Hindlimb muscle (tissue), 1 donor: ENCODE results near the gene OR6J1. TPM values are rescaled to one million over a fixed set of nuclear protein-coding genes. Genes with fewer than 3 reads are reported as not detected.
"Not testable (repeated sequence)": the region's sequence is repeated elsewhere in the genome, so short reads cannot be mapped to it uniquely, and the experiment has no call there.

Source experiments
- DNase-seq: peaks from one replicate; pipeline ENCODE4 v3.0.0-alpha.2; 2013
- polyA plus RNA-seq: library from polyadenylated mRNA; unstranded; fragments of 120-200 nt; gene quantifications from one replicate; pipeline ENCODE4 v1.2.1, GENCODE V29; 2013; ENCODE audit not compliant: insufficient read length

OR6J1 gene
- polyA plus RNA-seq, result 0.15 TPM

- DNase-seq, result no peak
Measured at GRCh38 chr14:22644305-22644635, at the start of gene OR6J1. Gene OR6J1 (minus strand): TSS chr14:22644352. CDS start chr14:22634811, 9,541 bp downstream.

DNA sequence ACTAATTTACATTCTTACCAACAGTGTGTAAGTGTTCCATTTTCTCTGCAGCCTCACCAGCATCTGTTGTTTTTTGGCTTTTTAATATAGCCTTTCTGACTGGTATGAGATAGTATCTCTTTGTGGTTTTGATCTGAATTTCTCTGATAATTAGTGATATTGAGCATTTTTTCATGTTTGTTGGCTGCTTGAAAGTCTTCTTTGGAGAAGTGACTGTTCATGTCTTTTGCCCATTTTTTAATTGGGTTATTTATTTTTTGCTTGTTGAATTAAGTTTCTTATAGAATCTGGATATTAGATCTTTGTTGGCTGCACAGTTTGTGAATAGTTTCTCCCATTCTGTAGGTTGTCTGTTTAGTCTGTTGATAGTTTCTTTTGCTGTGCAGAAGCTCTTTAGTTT, 48.0 kb upstream of the OR6J1 start:
- no peak for DNase-seq

DNA sequence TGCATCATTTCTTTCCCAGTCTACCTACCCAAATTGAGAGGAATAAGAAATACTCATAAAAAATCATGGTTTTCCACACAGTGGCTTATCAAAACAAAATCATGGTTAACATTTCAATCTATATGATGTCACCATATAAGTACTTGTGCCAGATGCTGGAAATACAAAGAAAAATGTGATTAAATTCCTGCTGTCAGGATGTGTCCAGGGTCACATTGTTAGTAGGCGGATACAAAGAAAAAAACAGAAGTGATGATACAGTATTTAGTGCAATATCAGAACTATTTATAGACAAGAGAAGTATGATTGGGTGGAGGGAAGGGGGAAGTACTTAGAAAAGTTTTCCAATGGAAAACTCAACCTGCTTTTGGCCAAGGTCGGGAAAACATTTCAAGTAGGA, 47.0 kb upstream of the OR6J1 start:
- no peak for DNase-seq

DNA sequence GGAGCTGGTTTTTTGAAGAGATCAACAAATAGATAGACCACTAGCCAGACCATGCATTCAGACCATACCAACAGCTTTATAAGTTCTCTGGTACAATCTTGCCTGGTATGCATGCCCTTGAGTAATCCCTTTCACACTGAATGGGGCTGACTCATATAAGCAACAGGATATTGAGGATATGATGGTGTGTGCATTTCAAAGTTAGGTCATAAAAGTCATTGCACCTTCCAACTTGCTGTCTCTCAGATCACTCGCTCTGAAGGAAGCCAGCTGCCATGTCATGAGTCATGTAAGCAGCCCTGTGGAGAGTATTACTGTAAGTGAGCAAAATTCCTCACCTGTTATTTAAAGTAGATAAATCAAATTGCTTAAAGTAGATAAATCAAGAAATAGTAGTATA, 45.0 kb upstream of the OR6J1 start:
- DNase-seq, result no peak

DNA sequence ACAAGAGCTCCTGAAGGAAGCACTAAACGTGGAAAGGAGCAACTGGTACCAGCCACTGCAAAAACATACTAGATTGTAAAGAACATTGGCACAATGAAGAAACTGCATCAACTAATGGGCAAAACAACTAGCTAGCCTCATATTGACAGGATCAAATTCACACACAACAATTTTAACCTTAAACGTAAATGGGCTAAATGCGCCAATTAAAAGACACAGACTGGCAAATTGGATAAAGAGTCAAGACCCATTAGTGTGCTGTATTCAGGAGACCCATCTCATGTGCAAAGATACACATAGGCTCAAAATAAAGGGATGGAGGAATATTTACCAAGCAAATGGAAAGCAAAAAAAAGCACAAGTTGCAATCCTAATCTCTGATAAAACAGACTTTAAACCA, 43.8 kb upstream of the OR6J1 start:
- not testable (repeated sequence) for DNase-seq

- DNase-seq, result not testable (repeated sequence)
Measured at GRCh38 chr14:22686176-22686611, 42.0 kb upstream of the OR6J1 start.

- DNase-seq, result no peak
Measured at GRCh38 chr14:22685467-22685866, 41.3 kb upstream of the OR6J1 start.

- not testable (repeated sequence) for DNase-seq
Measured at GRCh38 chr14:22683428-22683827, 39.3 kb upstream of the OR6J1 start.

DNA sequence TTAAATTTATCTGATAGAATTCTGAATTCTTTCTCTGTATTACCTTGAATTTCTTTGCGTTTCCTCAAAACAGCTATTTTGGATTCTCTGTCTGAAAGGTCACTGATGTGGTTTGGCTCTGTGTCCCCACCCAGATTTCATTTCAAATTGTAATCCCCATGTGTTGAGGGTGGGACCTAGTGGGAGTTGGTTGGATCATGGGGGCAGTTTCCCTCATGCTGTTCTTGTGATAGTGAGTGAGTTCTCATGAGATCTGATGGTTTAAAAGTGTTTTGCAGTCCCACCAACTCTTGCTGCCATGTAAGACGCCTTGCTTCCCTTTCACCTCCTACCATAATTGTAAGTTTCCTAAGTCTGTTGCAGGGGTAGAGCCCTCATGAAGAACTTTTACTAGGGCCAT, 34.1 kb upstream of the OR6J1 start:
- DNase-seq, result no peak

GRCh38 chr14:22677551-22677950, 33.4 kb upstream of the OR6J1 start:
- DNase-seq, result not testable (repeated sequence)

GRCh38 chr14:22671622-22672021, 27.5 kb upstream of the OR6J1 start:
- DNase-seq, result no peak

DNA sequence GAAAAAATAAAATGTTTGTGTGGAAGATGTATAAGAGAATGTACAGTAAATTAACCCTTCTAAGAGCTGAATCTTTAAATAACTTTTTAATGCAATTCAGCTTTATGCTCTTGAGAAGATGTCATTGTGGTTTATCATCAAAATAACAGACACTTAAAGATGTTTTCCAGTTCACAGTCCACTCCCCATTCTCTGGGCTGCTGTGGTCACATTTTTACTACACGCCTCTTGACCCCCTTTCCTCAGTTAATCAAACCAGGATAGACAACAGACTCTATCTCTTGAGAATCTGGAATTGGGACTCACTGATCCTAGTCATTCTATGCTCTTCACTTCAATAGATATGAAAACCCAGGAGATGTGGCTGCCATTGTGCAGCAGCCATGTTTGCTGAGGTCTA, 24.7 kb upstream of the OR6J1 start:
- DNase-seq, result no peak

DNA sequence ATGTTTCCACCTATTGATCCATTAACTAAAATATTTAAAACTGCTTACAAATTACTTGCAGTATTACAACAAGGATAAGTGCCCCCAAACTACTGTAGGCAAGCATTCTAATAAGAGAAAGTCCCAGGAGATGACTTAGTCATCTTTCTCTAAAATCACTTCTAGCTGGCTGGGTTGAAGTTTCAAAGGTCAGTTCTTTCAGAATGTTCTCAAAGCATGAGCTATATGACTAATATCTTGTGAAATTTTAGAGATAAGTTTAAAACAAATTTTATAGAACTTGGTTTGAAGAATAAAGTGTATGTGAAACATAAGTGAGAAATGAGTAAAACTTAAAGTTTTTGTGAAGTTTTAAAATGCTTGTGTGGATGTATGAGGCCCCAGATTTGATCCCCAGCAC, 24.3 kb upstream of the OR6J1 start:
- no peak for DNase-seq

GRCh38 chr14:22667881-22668280, 23.7 kb upstream of the OR6J1 start:
- DNase-seq, result no peak

DNA sequence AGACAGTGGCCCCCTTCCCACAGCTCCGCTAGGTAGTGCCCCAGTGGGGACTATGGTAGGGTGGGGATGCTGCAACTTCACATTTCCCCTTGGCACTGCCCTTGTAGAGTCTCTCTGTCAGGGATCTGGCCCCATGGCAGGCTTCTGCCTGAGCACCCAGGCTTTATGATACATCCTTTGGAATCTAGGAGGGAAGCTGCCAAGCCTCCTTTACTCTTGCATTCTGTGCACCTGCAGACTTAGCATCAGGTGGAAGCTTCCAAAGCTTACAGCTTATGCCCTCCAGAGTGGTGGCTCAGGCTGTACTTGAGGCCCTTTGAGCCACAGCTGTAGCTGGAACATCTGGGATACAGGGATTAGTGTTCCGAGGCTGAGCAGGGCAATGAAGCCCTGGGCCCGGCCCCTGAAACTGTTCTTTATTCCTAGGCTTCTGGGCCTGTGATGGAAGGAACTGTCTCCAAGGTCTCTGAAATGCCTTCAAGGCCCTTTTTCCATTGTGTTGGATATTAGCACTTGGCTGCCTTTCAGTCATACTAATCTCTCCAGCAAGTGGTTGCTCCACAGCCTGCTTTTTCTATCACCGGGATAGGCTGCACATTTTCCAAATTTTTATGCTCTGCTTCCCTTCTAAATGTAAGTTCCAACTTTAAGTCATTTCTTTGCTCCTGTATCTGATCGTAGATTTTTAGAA, 22.2 kb upstream of the OR6J1 start:
- DNase-seq, result peak; percentile 31

DNA sequence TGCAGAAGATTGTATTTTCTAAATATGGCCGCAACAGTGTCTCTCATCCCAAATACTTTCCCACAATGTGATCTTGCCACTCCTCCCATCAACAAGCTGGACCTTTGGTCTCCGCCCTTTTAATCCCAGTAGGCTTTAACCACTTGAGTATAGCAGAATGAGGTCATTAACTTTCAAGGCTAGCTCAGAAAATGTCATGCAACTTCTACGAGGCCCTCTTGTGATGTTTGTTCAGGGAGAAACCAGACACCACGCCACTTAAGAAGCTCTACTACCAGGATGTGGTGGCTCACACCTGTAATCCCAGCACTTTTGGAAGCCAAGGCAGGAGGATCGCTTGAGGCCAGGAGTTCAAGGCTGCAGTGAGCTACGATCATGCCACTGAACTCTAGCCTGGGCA, 20.1 kb upstream of the OR6J1 start:
- no peak for DNase-seq

- no peak for DNase-seq
Measured at GRCh38 chr14:22660654-22661053, 16.5 kb upstream of the OR6J1 start.

GRCh38 chr14:22658946-22659345, 14.8 kb upstream of the OR6J1 start:
- no peak for DNase-seq

GRCh38 chr14:22657861-22658260, 13.7 kb upstream of the OR6J1 start:
- peak; percentile 15 for DNase-seq

- DNase-seq, result no peak
Measured at GRCh38 chr14:22656945-22657731, 13.0 kb upstream of the OR6J1 start.

DNA sequence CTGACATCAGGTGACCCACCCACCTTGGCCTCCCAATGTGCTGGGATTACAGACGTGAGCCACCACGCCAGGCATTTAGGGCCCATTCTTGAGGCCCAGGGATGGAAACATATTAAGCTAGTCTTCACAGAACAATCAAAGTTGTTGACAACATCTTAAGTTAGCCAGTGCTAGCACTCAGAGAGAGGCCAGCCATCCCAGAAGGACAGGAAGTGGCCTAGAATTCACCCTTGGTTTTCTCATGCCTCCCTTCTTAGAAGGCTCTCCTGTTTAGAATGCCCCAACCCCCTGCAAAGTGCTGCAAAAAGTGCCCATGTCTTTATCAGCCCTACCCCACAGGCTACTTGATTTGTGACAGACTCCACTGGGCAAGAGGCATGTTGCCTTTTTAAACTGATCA, 12.1 kb upstream of the OR6J1 start:
- no peak for DNase-seq

- DNase-seq, result peak; percentile 19
Measured at GRCh38 chr14:22653012-22653621, 9.0 kb upstream of the OR6J1 start.

DNA sequence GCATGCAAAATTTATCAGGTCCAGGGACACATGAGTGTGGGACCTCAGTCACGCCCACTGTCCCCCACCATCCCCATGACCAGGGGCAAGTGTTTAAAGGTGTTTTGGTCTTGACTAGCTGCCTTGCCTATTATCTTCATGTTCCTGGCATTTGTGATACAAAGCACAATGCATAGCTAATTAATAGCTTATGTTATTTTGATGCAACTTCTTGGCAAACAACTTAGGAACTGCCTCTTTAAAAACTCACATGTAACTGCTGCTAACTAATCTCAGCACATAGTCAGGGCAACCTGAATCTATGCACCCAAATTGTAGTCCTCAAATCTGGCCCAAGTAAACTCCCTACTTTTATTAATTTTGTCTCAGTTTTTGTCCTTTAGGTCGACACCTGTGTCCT, 7.4 kb upstream of the OR6J1 start:
- DNase-seq, result no peak
